OCI-LY7 (cell line): Measurements from ENCODE around the gene PLEKHM3.

Experiments
- CTCF ChIP-seq: fragments of 200-600 bp; sonication (generic); conservative IDR thresholded peaks from 2 replicates; pipeline ENCODE4 v1.5.1; 2014; ENCODE audit warnings: mild to moderate bottlenecking, antibody characterized with exemption, low read length, moderate library complexity, mixed read lengths
- EZH2phosphoT487 ChIP-seq: fragments of 200-600 bp; sonication (generic); IDR thresholded peaks from 2 replicates; pipeline ENCODE4 v1.6.1; 2018; ENCODE audit warnings: low read depth, borderline replicate concordance, mild to moderate bottlenecking, mixed run types, antibody characterized with exemption, low read length, moderate library complexity, mixed read lengths

- TF ChIP-seq CTCF = no peak
- TF ChIP-seq EZH2phosphoT487 = no peak
Measured at GRCh38 chr2:207970147-207970825, 55.0 kb downstream of the PLEKHM3 start.
